NCI-H1105 treated with DMSO at 0.1 percent for 48 hours (cell line): ENCODE measurements around the gene CA6.
"Not testable (repeated sequence)": the region's sequence is repeated elsewhere in the genome, so short reads cannot be mapped to it uniquely, and the experiment has no call there.

Source experiments
- DNase-seq: peaks from one replicate; lab custom pipeline; 2025; lab: John Stamatoyannopoulos, UW

Gene CA6

DNA sequence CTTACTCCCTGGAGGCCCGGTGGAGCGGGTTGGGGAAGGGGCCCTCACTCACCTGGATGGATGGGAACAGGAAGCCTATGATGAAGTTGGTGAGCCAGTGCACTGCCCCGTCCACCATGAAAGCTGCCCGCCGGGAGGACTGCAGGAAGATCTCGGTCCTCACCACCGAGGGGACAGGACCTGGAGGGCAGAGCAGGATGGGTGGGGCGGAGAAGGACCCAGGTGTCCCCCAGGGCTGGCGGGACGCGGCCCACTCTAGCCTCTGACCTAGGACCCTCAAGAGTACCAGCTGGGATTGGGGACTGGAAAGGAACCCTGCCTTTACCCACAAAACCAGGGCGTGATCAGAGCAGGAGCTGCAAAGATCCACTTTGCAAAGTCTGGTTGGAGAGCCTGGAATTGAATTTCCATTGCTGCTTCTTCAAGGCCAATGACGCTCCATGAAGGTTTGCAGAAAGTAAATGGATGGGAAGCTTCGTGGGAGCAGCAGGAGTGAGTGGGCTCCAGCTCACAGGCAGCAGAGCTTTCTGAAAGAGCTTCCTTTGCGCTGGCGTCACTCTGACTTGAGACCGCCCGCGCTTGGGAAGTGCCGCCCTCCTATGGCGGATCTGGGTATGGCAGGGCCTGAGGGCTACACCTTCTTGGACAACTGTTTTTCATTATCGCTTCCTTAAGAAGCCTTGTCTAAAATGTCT, 59.2 kb downstream of the CA6 start:
- DNase-seq, result no peak

GRCh38 chr1:9005395-9005708, 59.7 kb downstream of the CA6 start:
- no peak for DNase-seq

GRCh38 chr1:9006956-9007615, 61.4 kb downstream of the CA6 start:
- DNase-seq, result no peak

- DNase-seq, result no peak
These were observed 62.6 kb downstream of the CA6 start for GRCh38 chr1:9008236-9008635.

GRCh38 chr1:9009438-9010370, 64.0 kb downstream of the CA6 start:
- no peak for DNase-seq

GRCh38 chr1:9010781-9011323, 65.2 kb downstream of the CA6 start:
- DNase-seq, result no peak

- no peak for DNase-seq
These were observed 68.2 kb downstream of the CA6 start for GRCh38 chr1:9013819-9014218.

GRCh38 chr1:9014475-9015375, 69.1 kb downstream of the CA6 start:
- no peak for DNase-seq

DNA sequence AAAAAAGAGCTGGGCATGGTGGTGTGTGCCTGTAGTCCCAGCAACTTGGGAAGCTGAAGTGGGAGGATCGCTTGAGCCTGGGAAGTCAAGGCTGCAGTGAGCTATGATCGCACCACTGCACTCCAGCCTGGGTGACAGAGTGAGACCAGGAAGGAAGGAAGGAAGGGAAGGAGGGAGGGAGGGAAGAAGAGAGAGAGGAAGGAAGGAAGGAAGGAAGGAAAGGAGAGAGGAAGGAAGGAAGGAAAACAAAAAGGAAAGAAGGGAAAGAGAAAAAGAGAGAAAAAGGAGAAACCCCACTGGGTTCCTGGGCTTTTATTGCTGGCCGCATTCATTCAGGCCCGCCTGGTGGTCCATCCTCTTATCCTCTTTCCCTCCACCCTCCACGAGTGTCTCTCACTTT, 70.8 kb downstream of the CA6 start:
- DNase-seq, result no peak

DNA sequence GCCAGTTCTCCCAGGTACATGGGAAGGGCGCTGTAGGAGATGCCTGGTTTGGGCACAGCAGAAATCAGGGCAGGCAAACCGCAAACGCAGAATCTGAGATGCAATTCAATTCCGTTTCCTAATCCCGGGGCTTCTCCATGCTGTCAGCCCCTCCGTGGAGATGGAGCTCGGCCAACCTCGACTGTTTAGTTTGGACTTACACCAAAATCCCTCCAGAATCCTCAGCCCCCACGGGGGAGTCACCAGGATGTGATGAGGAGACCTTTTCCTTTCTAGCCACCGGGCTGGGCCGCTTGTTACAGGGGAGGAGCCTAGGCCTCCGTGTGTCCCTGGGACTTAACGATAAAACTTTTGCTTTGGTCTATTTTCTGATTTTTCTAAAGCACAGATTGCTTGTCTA, 72.7 kb downstream of the CA6 start:
- no peak for DNase-seq

- DNase-seq, result no peak
These were observed 74.2 kb downstream of the CA6 start for GRCh38 chr1:9019896-9020295.

DNA sequence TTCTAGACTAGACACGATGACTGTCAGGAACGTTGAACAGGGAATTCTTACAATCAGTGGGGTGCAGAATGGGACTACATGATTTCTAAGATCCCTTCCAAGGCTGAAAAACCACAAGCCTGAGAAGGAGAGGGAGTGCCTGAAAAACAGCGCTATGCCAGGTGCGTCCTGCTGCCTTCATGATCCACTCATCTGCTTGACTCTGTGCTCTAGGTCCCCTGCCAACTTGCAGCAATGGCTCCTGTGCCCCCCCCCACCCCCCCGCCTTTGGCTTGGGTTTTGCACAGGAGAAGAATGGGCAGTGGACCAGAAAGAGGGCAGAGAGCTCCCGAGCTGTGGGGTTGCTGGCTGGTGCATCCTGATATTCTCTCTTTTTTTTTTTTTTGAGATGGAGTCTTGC, 74.6 kb downstream of the CA6 start:
- no peak for DNase-seq

DNA sequence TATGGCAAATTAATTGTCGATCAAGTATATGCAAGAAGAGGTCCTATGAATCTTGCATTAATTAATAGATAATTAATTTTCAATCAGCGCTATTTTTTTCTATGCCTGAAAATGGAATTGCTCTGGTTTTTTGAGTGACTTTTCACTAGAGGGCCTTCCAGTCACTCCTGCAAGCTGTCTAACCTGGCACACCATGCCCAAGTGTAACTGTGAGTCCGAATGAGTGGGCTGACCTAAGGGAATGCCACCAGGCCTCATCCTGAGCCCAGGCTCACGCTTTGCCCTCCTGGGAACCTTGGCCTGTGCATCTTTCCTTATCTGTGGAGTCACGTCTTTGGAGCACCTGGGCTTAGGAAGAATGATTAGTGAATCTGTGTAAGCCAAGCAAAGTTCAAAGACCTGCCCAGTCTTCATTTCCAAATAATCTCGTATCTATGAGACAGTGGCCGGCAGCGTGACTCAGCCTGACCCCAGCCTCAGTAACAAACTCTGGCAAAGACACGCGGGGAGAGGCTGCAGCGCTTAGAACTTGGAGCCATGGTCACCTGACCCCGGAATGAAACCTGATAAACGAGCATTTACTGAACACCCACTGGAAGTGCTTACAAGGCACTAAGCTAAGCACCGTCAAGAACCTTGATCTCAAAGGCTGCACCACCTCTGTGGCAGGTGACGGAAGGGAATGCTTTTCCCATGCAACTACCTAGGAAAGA, 76.5 kb downstream of the CA6 start:
- DNase-seq, result not testable (repeated sequence)

- DNase-seq, result no peak
These were observed 77.1 kb downstream of the CA6 start for GRCh38 chr1:9022773-9023172.
